ENCODE results near the gene ARR3.
"Not testable (repeated sequence)": the region's sequence is repeated elsewhere in the genome, so short reads cannot be mapped to it uniquely, and the experiment has no call there.

The ARR3 gene

GRCh38 chrX:70268034-70268433 is at the start of gene ARR3:
ARR3 (plus strand) TSS chrX:70268334; CDS start chrX:70269386, 1,052 bp downstream.
- DNase-seq: no peak

GRCh38 chrX:70219938-70220764 is 48.0 kb upstream of the ARR3 start:
- DNase-seq: no peak

GRCh38 chrX:70226048-70226447 is 42.1 kb upstream of the ARR3 start:
- DNase-seq: no peak

- DNase-seq: no peak
Measured at GRCh38 chrX:70226687-70227086, 41.4 kb upstream of the ARR3 start.

GRCh38 chrX:70231666-70232065 is 36.5 kb upstream of the ARR3 start:
- no peak for DNase-seq

- DNase-seq: no peak
Measured at GRCh38 chrX:70234355-70234754, 33.8 kb upstream of the ARR3 start, which contains the start of gene AWAT1. AWAT1 (plus strand) TSS chrX:70234655; CDS start chrX:70234696, 41 bp downstream.

- no peak for DNase-seq
Measured at GRCh38 chrX:70240751-70241150, 27.4 kb upstream of the ARR3 start.

- DNase-seq: no peak
Measured at GRCh38 chrX:70241501-70241900, 26.6 kb upstream of the ARR3 start.

- not testable (repeated sequence) for DNase-seq
Measured at GRCh38 chrX:70243601-70244000, 24.5 kb upstream of the ARR3 start.

- DNase-seq: no peak
Measured at GRCh38 chrX:70244881-70245280, 23.3 kb upstream of the ARR3 start.

GRCh38 chrX:70247252-70247651 is 20.9 kb upstream of the ARR3 start:
- no peak for DNase-seq

- DNase-seq: no peak
Measured at GRCh38 chrX:70252491-70252890, 15.6 kb upstream of the ARR3 start.

GRCh38 chrX:70253377-70254062 is 14.6 kb upstream of the ARR3 start:
- DNase-seq: no peak

GRCh38 chrX:70254063-70254400 is 14.1 kb upstream of the ARR3 start:
- DNase-seq: no peak

GRCh38 chrX:70254909-70255308 is 13.2 kb upstream of the ARR3 start:
- no peak for DNase-seq

GRCh38 chrX:70255452-70255851 is 12.7 kb upstream of the ARR3 start:
- DNase-seq: no peak

GRCh38 chrX:70257423-70258288 is 10.5 kb upstream of the ARR3 start:
- no peak for DNase-seq

GRCh38 chrX:70260104-70260503 is 8.0 kb upstream of the ARR3 start, which contains the start of gene P2RY4:
P2RY4 (minus strand) TSS chrX:70260204; CDS start chrX:70259624, 580 bp downstream.
- DNase-seq: no peak

- DNase-seq: no peak
Measured at GRCh38 chrX:70262952-70263567, 5.1 kb upstream of the ARR3 start.

GRCh38 chrX:70264784-70265183 is 3.4 kb upstream of the ARR3 start:
- no peak for DNase-seq

GRCh38 chrX:70274029-70274428 is 5.9 kb downstream of the ARR3 start:
- not testable (repeated sequence) for DNase-seq

- no peak for DNase-seq
Measured at GRCh38 chrX:70279081-70279480, 10.9 kb downstream of the ARR3 start.

GRCh38 chrX:70280573-70280972 is 12.4 kb downstream of the ARR3 start:
- DNase-seq: no peak
